D341Med (cell line): ENCODE measurements around the gene SIX6.
A peak's percentile ranks its signal among the peaks of the same experiment; 100 is the strongest.
"Not testable (repeated sequence)": the region's sequence is repeated elsewhere in the genome, so short reads cannot be mapped to it uniquely, and the experiment has no call there.

Experiments used
- DNase-seq: peaks from one replicate; pipeline ENCODE4 v3.0.0; 2012; ENCODE audit warnings: low spot score

Gene SIX6

GRCh38 chr14:60508707-60509437 lies at the start of gene SIX6:
TSS of gene SIX6 (plus strand) at chr14:60509146. CDS start at chr14:60509399, 253 bp downstream.
- peak; percentile 83 for DNase-seq

DNA sequence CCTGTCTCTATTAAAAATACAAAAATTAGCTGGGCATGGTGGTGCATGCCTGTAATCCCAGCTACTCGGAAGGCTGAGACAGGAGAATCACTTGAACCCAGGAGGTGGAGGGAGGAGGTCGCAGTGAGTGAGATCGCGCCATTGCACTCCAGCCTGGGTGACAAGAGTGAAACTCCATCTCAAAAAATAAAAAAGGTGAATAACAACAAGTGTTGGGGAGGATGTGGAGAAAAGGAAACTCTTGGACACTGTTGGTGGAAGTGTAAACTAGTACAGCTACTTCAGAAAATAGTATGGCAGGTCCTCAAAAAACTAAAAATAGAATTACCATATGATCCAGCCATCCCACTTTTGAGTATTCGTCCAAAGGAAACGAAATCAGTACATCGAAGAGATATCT lies 28.7 kb upstream of the SIX6 start:
- not testable (repeated sequence) for DNase-seq

DNA sequence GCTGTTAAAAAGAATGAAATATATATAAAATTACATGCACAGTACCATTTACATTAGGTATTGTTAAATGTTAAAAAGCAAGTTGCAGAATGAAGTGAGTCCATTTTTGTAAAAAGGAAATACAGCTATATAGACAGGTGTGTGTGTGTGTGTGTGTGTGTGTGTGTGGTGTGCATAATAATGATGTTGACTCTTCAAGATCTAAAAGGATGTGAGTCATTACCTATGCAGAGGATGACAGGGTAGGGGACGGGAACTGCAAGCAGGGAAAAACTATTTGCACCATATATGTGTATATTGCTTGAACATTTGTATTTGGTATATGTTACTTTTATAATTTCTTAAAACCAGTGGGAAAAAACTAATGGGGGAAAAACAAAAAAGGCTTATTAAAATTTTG lies 26.2 kb upstream of the SIX6 start:
- DNase-seq = no peak

DNA sequence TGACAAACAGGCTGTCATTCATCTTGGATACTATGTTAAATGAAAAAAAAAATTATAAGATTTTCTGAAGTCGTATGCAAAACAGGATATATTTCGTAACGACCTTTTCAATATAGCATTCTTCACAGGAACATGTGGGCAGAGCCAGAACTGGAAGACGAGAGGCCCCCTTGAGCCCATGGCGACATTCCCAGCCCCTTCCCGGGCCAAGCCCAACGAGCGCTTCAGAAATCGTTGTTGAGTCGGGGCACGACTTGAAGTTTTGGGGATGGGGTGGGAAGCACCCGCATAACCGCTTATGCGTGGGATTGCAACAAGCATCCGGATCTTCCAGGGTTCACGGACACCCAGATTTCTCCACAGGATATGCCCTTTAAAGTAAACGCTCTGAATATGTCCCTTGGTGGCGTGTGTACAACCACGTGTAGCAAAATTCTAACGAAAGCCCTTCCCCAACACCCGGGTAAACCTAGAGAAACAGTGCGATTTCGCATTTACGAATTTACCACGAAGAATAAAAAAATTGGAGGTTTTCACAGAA lies 23.8 kb upstream of the SIX6 start:
- no peak for DNase-seq

DNA sequence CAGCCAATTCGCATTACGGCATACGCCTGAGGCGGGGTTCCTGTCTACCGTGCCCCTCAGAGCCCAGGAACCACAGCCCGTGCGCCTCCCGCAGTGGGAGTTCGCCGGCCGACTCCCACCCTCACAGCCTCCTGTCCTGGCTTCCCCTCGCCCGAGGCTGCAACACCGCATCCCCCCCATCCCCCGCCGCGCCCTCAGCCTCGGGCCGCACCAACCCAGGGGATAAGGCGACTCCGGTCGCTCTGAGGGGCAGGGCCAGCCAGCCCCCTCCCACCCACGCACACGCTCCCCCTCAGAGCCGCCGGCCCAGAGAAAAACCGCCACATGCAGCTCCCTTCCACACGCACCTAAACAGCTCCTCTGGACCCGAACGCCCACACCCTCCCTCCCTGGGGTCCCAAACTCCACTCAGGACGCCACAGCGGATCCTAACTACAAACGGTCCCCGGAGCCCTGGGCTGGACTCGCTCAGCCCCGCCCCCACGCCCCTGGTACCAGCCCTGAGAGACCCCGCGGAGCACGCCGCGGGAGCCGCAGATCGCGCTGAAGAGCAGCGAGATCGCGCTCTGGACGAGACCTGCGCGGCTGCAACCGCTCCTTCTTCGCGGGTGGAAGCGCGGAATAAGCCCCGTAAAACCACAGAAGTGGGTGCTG lies 23.2 kb upstream of the SIX6 start, which contains the start of gene C14orf39:
Gene C14orf39, minus strand, starts transcription at position 466 of the 654 bp plus-strand sequence. CDS start 985 bp downstream, outside the sequence.
- DNase-seq = peak; percentile 81

DNA sequence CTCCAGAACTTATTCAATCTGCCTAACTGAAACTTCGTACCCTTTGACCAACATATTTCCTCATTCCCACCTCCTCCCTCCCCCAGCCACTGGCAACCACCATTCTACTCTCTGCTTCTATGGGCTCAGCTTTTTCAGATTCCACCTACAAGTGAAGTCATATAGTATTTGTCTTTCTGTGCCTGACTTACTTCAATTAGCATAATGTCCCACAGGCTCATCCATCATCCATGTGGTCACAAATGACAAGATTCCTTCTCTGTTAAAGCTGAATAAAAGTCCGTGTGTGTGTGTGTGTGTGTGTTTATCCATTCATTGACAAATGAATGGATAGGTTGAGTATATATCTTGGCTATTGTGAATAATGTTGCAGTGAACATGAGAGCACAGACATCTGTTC lies 21.7 kb upstream of the SIX6 start:
- DNase-seq = no peak

DNA sequence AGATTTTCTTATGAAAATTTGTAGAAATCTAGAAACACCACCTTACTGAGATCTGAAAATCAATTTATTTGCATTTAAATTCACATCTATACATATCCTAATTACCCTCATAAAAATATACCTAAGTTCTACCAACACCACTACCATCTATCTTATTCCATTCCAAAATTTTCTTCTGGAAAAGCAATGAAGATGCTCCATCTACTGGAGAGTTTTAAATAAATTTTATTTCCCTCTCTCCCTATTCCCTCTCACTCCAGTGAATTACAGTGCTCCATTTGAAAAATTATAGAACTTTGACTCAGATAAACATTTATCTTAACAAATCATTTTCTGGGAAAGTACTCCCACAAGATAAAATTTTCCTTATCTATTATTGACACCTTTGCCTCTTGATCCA lies 20.8 kb upstream of the SIX6 start:
- no peak for DNase-seq

DNA sequence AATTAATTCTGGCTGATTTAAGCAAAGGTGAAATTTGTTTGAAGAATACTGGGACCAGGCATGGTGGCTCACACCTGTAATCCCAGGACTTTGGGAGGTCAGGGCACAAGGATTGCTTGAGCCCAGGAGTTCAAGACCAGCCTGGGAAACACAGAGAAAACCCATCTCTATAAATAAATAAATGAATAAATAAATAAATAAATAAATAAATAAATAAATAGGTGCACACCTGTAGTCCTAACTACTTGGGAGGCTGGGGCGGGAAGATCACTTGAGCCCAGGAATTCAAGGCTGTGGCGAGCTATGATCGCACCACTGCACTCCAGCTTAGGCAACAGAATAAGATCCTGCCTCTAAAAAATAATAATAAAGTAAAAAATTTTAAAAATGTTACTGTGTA lies 18.7 kb upstream of the SIX6 start:
- DNase-seq = no peak

GRCh38 chr14:60495946-60496345 lies 13.0 kb upstream of the SIX6 start:
- DNase-seq = no peak

GRCh38 chr14:60502541-60502940 lies 6.4 kb upstream of the SIX6 start:
- no peak for DNase-seq

GRCh38 chr14:60505448-60505847 lies 3.5 kb upstream of the SIX6 start:
- no peak for DNase-seq

DNA sequence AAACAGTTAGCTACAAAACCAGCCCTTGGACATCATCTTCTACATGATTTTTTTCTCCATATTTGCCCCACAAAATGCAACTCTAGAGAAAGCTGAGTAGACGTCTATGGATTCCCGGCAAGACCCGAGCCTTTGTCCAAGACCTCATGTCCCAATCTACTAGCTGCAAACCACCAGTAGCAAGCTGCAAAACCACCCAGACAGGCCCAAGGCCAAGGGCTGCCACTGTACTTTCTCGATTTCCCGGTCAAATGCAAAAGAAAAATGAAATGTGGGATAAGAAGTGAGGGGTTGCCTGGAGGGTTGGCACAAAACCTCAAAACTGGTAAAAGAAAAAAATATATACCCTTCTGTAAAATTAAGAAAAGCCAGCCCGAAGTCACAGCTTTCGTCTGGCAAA lies 2.9 kb upstream of the SIX6 start:
- DNase-seq = no peak

DNA sequence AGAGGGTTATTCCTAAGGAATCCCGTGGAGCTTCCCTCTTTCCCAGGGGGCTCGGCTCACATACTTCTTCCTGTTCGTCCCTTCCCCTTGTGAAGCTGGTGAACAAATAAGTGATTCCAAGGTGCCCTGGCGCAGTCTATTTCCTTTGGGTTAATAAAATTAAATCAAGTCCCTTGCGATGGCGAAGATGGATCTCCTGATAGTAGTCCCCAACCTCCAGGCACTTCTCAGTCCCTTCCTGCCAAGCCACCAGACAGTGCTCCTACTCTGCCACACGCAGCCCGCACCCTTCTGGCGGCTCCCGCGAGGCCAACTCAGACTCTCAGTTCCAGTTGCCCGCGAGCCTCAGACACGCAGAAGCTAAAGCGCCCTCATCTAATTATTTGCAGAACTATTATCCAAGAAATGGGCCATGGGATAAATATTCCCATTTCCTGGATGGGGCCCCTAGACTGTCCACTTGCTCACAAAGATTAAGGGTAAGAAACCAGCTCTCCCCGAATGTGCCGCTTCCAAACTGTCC lies 2.4 kb upstream of the SIX6 start:
- no peak for DNase-seq

DNA sequence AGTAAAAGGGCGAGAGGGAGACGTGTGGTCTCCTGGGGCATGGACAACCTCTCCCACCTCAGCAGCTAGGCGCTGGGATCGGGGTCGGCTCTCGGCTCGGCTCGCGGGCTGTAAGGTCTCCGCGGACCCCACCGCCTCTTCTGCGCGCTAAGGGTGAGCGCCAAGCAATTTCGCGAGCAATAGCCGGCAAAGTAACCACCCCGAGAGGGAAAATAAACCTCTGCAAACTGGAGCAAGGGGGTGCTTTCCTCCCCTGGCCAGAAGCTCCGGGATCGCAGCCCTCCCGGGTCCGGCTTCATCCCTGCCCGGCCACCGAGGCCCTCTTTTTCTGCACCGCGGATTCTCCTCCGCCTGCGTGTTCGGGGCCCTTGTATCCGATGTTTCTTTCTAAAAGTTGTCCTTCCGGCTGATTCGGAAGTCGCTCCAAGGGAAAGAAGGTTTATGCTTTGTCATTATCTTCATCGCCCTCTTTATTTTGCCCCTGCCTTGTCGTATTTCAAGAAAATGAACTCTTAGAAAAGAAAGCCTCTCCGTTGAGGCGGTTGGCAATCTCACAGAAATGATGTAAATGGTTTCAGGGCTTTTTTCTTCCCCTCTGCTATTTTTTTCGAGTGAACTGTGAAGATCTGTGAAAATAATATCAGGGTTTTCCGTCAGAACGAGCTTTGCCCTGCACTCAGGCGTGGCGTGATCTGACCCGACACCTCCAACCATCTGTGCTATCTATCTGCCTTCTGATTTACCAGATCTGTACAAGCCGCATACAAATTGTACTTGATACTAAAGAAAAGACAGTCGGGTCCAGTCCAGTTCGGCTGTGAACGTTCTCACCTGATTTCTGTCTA lies 1.7 kb upstream of the SIX6 start:
- no peak for DNase-seq

DNA sequence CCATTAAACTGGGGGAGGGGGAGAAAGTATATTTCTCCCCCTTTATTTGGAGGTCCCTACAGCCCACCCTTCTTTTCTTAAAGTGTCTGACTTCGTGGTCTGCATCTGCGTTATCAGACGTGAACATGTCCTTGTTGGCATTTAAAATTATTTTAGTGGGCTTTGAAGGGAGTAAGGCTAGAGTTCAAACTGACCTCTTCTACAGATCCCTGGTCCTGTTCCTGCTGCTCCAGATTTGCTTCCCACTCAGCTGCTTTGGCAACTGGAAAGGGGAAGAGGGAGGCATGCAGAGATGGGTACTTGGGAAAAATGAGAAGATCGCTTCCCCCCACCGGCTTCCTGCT lies 611 bp upstream of the SIX6 start:
- no peak for DNase-seq

- peak; percentile 52 for DNase-seq
These were observed 700 bp downstream of the SIX6 start for GRCh38 chr14:60509438-60510253.

DNA sequence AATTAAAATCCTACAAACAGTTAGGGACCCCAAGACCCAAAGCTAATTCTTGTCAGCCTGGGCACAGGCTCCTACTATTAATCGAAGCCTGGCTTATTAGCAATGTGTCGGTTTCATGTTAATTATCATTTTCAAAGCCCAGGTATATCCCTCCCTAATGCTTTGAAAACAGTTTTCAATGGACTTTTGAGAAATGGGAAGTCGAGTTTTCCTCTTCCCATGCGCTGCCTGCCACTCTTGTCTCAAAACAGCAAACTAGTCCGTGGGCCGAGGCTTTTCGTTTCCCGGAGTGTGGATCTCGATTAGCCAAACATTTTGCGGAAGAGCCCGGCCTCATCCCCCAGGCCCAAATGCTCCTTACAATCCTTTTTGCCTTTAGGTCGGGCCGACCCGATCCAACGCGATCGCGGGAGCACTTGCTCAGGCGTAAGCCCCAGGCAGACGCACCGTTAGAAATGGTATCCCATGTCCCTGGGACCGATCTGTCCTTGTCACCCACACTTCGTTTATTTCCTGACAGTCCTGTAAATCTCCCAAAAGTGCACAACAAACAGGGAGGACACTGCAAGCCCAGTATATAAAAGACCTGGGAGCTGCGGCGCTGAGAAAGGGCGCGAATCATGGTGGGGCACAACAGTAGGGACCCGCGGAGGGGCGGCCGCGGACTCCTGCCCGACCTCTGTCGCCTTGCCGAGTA lies 1.5 kb downstream of the SIX6 start:
- no peak for DNase-seq

DNA sequence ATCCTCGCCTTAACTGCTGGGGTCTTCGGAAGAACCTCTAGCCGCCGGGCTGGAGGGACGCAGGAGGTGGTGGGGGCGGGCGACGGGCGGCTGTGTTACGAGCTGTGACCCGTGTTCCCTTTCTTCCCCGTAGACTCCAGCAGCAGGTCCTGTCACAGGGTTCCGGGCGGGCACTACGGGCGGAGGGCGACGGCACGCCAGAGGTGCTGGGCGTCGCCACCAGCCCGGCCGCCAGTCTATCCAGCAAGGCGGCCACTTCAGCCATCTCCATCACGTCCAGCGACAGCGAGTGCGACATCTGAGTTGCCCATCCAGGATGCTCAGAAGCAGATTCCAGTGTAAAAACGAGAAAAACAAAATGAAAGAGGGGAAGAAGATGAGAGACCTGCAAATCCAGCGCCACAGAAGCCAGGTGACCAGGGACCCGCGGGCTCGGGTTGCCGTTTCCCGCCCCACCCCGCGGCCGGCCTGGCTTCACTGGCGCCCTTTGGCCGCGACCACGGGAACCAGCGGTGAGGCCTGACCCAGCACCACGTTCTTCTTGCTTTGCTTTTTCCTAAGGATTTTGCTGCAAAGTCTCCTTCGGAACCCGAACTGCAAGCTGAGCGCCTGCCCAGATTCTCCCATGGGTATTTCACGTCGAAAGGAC lies 2.1 kb downstream of the SIX6 start:
- no peak for DNase-seq

DNA sequence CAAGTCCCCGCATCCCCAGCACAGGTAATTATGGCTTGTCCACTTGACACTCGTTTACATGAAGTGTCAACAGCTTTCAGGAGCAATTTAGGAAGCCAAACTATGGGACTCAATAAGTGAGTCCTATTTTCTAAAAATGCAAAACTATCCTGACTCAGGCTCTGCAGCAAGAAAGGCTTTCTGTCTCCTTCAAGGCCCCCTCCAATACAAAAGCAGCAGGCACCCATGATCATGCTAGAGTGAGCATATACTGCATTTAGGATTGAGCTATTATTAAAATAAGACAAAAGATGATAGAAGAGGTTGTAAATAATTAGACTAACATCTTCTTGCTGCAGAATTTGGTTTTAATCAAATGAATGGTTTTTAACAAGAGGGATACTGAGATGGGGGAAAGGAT lies 3.2 kb downstream of the SIX6 start:
- no peak for DNase-seq

- DNase-seq = no peak
These were observed 4.1 kb downstream of the SIX6 start for GRCh38 chr14:60512973-60513571.
